Ureter (tissue), 1 donor: ENCODE results near the gene JAG2. TPM values are rescaled to one million over a fixed set of nuclear protein-coding genes. Genes with fewer than 3 reads are reported as not detected.

Source experiments
- DNase-seq: peaks from one replicate; pipeline ENCODE4 v3.0.0-alpha.2; 2020; ENCODE audit warnings: low spot score
- total RNA-seq: library from RNA; stranded (reverse); gene quantifications from one replicate; pipeline ENCODE4 v1.2.4, GENCODE V29; 2023
- donor health status: DM: yes; HTN: yes; CAD: no.

Gene JAG2
- total RNA-seq, 1 donor from 2014 or later, result 42.2 TPM

DNA sequence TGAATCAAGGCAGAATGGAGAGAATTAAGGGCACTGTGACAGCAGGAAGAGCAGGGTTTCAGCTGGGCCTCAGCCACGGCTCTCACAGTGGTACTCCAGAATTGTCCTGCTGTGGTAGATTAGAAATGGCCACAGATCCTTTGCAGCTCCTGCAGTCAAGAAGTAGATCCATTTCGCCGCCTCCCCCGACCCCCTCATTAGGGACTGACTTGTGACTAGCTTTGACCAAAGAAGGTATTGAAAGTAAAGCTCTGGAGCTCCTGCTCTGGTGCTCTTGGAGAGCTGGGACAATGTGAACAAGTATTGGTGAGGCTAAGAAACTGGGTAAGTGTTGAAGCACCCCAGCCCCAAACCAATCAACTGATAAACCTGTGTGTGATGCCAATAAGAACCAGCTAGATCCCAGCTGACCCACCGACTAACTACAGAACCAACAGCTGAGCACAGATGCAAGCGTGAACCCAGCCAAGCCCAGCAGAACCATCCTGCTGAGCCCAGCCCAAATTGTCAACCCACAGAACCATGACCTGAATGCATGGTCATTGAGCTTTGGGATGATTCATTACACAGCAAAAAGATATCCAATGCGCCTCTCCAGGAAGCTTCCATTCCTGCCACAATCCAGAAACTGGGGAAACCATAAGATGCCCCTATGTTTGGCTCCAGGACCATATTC is 50.7 kb downstream of the JAG2 start:
- DNase-seq, result peak; percentile 28

DNA sequence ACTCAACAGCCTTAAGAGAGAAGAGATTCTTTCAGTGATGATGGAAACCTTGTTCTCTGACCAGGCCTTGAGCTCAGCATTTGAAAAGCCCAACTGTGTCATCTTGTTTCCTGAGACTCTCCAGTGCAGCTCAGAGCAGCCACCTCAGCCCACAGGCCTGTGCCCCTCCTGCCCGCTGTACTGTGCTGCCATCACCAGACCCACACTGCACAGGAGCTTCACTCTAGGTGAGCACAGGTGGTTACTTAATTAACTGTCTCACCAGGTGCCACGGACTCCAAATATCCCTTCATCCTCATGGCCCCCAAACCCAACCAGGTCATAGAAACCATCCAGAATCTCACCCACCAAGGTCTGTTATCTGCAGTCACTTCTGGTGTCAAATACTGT is 51.3 kb downstream of the JAG2 start:
- DNase-seq, result peak; percentile 12

DNA sequence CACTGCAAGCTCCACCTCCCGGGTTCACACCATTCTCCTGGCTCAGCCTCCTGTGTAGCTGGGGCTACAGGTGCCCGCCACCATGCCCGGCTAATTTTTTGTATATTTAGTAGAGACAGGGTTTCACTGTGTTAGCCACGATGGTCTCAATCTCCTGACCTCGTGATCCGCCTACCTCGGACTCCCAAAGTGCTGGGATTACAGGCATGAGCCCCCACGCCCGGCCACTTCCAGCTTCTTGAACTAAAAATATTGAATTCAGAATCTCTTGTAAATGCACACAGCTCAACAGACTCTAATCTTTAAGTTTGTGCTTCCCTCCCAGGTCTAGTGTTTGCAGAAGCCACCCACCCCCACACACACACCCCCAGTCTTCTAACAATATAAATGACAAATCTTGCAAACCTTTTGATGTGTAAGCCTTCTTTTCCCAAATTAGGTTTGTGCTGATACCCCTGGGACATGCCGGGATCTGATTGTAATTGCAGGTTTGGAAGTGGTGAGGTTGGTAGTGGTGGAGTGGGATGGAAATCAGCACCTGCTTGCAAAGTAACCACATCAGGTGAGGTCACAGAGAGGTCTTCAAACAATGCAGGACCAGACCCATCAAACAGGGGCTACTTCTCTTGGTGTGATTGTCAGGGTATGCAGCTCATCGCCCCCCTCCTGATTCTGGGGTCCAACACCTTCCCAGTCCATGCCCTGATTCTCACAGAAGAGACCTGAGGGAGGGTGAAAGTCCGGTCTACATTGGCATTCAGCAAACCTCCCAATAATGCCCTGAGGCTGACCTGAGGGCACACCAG is 51.9 kb downstream of the JAG2 start:
- peak; percentile 26 for DNase-seq

DNA sequence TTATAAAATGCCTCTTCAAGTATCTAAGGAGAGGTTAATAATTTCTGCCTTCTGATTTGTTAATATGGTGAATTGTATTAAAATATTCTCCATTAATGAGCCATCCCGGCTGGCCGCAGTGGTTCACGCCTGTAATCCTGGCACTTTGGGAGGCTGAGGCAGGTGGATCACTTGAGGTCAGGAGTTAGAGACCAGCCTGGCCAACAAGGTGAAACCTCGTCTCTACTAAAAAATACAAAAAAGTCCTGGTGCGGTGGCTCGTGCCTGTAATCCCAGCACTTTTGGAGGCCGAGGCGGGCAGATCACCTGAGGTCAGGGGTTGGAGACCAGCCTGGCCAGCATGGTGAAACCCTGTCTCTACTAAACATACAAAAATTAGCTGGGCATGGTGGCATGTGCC is 59.3 kb downstream of the JAG2 start:
- peak; percentile 14 for DNase-seq

DNA sequence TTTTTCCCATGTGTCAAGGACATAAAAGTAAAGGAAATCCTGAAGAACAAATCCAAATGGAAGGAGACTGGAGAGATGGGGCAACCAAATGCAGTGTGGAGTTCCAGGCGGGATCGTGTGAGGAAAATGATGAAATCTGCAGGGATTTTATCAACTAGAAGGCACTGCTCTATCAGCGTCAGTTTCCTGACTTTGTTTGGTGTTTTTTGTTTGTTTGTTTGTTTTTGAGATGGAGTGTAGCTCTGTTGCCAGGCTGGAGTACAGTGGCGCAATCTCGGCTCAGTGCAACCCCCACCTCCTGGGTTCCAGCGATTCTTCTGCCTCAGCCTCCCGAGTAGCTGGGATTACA is 60.1 kb downstream of the JAG2 start:
- no peak for DNase-seq

DNA sequence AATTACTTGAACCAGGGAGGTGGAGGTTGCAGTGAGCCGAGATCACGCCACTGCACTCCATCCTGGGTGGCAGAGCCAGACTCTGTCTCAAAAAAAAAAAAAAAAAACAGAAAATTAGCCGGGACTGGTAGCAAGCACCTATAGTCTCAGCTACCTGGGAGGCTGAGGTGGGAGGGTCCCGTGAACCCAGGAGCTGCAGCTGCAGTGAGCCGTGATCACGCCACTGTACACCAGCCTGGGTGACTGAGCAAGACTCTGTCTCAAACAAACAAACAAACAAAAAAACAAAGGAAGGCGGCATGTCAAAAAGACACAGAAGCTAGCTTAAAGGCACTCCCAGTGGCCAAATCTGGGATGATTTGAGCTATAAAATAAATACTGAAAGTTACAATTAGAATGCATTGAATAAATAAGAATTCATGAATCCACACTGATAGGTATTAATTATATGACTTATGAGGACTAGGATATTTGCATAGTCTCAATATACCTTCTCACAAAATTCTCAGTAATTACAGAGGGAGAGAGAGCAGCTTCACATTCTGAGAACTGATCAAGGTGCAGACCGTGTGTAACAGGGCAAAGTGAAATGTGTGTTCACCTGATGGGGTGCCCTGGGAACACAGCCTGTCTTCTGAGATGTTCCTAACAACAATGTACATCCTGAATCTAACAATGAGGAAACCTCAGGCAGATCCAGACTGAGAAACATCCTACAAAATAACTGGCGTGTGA is 60.6 kb downstream of the JAG2 start:
- peak; percentile 13 for DNase-seq

DNA sequence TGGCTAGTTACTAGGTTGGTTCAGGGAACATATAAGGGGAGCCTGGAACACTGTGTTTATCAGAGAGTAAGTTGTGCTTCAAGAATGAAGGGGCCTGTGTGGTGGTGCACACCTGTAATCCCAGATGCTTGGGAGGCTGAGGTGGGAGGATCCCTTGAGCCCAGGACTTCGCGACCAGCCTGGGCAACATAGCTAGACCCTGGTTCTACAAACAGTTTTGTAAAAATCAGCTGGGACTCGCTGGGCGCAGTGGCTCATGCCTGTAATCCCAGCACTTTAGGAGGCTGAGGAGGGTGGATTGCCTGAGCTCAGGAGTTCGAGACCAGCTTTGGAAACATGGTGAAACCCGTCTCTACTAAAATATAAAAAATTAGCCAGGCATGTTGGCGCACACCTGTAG is 61.2 kb downstream of the JAG2 start:
- peak; percentile 3 for DNase-seq

DNA sequence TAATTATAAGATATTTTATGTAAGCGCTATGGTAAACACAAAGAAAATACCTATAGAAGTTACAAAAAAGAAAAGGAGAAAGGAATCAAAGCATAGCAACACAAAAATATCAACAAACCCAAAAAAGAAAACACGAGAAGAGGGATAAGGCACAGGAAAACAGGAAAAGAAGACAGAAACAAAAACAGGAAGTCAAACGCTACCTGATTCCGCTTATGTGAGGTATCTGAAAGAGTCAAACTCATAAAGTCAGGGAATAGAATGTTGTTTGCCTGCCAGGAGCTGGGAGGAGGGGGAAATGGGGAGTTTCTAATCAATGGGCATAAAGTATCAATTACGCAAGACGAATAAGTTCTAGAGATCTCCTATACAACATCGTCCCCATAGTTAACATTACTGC is 63.4 kb downstream of the JAG2 start:
- DNase-seq, result no peak

DNA sequence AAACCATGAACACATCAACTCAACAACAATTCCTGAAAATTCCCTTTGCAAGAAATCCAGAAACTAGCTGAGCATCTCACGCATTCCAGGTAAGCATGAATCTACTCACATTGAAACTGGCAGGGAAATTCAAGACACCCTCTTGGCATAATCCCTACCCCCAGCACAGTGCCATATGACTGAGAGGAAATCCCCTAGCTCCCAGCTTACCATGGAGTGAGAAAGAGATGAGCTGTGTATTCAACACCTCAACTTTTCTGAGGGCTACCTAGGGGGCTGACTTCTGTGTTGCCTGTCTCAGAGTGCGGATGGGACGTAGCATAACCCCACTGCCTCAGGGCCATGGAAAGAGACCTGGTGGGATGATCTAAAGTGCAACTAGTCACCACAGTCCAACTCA is 65.7 kb downstream of the JAG2 start:
- DNase-seq, result no peak

DNA sequence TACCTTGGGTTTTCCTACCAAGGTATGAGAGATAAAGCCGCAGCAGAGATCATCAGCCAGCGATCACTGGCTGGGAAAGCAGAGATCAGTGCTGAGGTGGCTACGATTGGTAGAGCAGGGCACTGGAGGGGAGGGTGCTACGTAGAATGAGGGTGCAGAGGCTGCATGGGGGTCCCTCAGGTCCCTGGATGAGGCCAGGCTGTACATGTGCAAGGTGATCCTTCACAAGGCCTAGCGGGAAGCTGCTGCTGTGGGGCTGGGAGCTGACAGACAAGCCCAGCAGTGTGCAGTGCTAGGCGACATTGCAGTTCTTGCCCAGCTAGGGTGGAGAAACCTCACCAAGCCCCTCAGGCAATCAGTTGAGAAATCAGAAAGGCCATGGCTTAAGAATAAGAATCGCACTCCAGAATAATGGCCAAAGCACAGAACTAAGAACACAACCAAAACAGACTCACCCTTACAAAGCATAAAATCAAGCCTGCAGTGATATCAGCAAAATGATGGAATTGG is 66.2 kb downstream of the JAG2 start:
- DNase-seq, result no peak

DNA sequence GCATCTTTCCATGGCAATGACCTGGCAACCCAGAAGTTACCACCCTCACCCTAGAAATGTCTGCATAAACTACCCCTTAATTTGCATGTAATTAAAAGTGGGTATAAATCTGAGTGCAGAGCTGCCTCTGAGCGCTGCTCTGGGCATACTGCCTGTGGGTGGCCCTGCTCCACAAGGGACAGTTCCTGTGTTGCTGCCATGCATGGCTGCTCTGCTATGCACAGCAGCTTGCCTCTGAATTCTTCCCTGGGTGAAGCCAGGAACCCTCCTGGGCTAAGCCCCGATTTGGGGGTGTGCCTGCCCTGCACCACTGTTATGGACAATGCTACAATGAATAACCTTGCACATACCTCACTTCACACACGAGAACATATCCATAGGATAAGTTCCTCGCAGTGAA is 67.7 kb downstream of the JAG2 start:
- no peak for DNase-seq

DNA sequence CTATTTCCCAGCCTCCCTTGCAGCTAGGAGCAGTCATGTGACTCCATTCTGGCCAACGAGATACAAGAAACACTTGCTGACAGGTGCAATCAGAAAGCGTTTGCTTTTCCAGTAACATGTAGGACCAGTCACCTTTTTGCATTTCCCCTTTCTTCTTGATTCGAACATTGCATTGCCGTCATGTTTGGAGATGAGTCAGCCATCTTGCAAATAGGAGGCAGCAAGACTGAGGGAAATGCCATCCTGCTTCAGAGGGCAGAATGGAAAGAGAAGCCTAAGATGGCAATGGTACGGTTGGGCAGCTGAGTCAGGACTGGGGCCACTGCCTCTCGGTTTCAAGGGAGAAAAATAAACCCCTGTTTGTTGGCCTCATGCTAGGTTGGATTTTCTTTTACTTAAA is 68.8 kb downstream of the JAG2 start:
- DNase-seq, result no peak

DNA sequence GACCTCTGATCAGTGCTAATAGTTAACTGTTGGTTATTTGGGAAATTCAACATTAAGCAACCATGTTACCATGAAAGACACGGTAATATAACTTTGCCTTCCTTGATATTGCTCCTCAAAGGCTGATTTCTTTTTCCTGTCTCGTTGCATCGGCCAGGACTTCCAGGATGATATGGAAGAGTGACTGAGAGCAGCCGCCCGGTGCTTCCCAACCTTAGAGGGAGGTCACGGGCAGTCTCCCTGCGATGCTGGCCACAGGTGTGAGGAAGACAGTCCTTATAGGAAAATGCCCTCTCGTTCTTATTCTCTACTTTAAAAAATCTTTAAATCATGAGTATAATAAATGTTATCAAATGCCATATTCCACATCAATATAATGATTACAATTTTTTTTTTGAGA is 70.3 kb downstream of the JAG2 start:
- DNase-seq, result no peak

DNA sequence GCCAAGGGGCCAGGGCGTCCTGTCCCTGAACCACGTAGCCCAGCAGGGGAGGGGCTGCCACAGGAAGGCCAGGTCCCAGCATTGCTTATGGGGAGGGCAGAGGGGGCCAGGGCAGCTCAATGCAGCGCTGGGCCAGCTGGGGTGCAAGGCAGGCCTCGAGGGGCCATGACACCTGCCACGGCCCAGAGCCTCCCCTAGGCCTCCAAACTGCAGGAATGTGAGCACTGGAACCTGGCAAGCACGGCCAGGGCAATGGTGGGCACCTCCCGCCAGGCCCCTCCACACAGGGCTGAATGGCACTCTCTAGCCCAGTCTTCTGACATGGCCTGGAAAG is 70.8 kb downstream of the JAG2 start:
- DNase-seq, result no peak

DNA sequence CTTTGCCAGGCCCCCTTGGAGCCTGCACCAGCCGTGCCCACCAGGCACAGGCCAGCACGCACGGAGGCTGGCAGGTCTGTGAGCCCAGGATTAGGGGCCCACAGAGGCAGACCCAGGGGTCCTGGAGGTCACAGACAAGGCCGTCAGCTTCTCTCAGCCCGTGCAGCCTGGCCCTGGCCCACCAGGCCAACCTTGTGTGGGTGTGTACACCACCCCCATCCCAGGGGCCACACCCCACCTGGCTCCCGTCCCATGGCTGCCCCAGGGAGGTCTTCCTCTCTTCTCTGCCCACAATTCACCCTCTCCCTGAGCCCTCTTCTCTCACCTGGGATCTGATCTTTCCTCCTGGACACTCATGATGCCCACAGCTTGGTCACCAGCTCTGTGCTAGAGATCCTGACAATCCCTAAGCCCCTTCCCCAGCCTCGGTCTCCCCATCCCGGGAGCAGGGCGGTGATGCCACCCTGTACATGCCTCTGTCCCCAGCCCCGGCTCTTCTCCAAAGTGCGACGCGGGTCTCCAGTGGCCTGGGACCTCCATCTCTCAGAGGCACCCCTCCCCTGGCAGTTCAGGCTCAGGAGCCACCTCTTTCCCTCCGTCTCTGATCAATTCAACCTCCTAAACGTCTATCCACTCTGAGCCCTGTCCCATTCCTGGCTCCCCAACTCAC is 72.2 kb downstream of the JAG2 start:
- peak; percentile 35 for DNase-seq

DNA sequence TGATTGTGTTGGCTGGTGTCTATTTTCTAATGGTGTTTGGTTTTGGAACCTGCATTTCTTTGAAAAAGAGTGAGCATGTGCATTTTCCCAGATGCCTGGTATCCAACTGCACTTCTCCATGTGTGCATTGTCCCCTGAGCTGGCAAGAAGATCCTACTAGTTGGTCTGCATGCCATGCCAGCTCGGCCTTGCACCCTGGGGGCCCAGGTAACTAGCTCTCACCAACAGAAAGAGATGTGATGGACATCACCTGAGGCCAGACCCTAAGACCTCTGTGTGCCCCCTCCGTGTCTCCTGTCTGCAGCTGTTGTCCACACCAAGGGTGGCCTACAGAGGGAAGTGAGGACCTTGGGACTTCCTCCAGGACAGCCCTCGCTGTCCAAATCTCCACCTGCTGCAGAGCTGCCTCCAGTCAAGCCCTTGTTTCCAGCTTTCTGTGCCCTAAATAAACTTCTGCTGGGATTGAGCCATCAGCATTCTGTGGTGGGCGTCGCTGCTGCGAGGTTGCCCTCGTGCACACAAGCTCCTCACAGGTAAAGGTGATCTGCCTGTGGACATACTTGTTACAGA is 73.3 kb downstream of the JAG2 start:
- no peak for DNase-seq

DNA sequence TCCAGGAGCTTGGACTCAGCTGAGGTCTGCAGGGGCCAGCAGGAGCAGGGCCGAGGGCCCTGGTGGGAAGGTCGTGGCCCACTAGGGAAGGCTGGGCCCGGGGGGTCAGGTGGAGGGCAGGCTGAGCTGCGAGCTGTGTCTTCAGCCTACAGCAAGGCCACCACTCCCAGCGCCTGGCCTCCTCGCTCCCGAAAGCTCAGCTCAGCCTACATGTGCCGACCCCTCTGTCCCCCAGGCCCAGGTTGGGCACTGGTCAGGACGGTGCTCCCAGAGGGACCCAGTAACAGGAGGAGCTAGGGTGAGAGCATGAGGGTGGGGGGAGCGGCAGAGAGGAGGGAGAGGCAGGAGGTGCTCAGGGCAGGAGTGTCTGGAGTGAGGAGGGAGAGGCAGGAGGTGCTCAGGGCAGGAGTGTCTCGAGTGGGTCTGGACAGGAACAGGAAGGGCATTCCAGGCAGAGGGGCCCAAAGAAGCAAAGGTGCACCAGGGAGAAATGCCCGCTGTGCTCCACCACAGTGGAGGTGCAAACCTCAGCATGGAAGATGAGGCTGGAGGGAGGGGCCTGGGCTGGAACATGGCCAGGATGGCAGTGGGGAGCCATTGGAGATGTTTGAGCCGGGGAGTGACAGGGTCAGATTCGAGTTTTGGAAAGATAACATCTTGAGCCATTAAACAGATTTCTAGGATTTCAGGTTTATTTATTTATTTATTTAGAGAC is 74.2 kb downstream of the JAG2 start:
- DNase-seq, result peak; percentile 45

DNA sequence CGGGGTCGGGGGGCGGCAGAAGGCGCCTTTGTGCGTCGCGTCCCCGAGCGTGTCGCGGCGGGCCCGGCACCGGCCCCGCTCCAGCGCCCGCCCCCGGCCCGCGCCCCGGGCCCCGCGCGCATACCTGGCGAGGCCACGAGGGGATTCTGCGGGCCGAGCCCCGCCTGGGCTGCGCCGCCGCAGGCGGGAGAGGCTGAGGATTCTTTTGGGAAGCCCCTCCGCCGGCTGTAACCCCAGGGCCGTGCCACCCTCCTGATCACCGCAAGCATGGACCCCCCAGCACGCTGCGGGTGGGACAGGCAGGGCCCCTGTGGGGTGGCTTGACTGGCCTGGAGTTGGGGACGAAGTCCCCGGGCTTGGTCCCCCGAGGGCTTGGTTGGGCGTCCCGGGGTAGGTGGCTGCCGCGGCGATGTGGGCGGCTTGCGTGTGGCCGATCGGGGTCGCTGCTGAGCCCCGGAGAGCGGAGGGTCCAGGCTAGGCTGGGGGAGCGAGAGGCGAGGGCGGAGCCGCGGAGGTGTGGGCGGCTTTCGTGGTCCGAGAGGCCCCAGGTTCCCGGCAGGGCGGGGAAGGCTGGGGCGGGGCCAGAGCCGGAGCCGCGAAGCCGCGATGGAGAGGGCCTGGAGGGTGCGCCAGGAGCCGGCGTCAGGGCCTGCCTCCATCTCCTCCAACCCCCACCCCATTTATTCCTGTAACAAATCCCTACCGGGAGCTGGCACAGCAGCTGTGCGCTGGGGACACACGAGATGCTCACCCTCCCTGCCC is 75.0 kb downstream of the JAG2 start:
- peak; percentile 88 for DNase-seq

DNA sequence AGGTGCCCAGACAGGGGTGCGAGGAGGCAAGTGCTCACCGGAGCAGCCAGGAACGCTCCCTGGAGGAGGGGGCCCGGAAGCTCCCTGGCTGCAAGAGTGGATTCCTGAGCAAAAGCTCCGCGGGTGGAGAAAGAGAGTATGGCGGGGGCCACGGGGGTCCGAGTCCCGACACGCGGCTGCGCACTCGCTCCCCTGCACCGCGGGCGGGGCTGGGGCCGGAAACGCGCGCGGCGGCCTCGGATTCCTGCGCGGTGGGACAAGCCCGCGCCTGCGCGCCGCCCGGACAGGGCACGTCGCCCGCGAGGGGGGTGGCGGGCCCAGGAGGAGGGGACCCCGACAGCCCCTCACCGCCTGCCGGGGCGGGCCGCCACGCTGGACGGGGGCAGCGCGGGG is 75.5 kb downstream of the JAG2 start:
- peak; percentile 76 for DNase-seq
